SK-N-SH treated with all-trans-retinoic acid at 6 μM for 48 hours (cell line): ENCODE data around the gene AP2M1.

Source experiments
- ATAC-seq: fragments of 200-7000 bp; cut with Tn5 transposase; 3 replicates; pipeline ENCODE4 v1.9.1; 2020; ENCODE audit warnings: mild to moderate bottlenecking, moderate library complexity
- ARNTL ChIP-seq: fragments of 450-650 bp; formaldehyde crosslinking; IDR thresholded peaks from 2 replicates; pipeline ENCODE4 v1.5.0; 2020; ENCODE audit warnings: low read depth, mild to moderate bottlenecking, moderate library complexity, borderline replicate concordance
- BACH2 ChIP-seq: fragments of 250-450 bp; sonication (Bioruptor Pico); IDR thresholded peaks from 2 replicates; pipeline ENCODE4 v1.9.0; 2021; ENCODE audit warnings: mild to moderate bottlenecking, borderline replicate concordance
- CSDC2 ChIP-seq: fragments of 250-450 bp; sonication (Bioruptor Pico); IDR thresholded peaks from 2 replicates; pipeline ENCODE4 v1.5.0; 2020; ENCODE audit warnings: mild to moderate bottlenecking, moderate library complexity
- ESRRG ChIP-seq: fragments of 250-450 bp; sonication (Bioruptor Pico); IDR thresholded peaks from 2 replicates; pipeline ENCODE4 v1.6.1; 2021; ENCODE audit warnings: mild to moderate bottlenecking
- ISL1 ChIP-seq: fragments of 250-450 bp; sonication (Bioruptor Pico); IDR thresholded peaks from 2 replicates; pipeline ENCODE4 v2.1.2; 2022; ENCODE audit warnings: mild to moderate bottlenecking, moderate library complexity
- OSR1 ChIP-seq: fragments of 250-450 bp; sonication (Bioruptor Pico); IDR thresholded peaks from 2 replicates; pipeline ENCODE4 v1.8.0; 2022; ENCODE audit warnings: moderate library complexity, mild to moderate bottlenecking, inconsistent platforms
- PATZ1 ChIP-seq: fragments of 250-450 bp; sonication (Bioruptor Pico); IDR thresholded peaks from 2 replicates; pipeline ENCODE4 v1.8.0; 2020; ENCODE audit warnings: mild to moderate bottlenecking, moderate library complexity, borderline replicate concordance
- PPARA ChIP-seq: fragments of 250-450 bp; sonication (Bioruptor Pico); IDR thresholded peaks from 2 replicates; pipeline ENCODE4 v1.5.0; 2020; ENCODE audit warnings: mild to moderate bottlenecking, borderline replicate concordance
- RARB ChIP-seq: fragments of 250-450 bp; sonication (Bioruptor Pico); IDR thresholded peaks from 2 replicates; pipeline ENCODE4 v1.8.0; 2021; ENCODE audit warnings: mild to moderate bottlenecking, moderate library complexity
- TCF4 ChIP-seq: fragments of 250-450 bp; sonication (Bioruptor Pico); IDR thresholded peaks from 2 replicates; pipeline ENCODE4 v1.8.0; 2021; ENCODE audit warnings: mild to moderate bottlenecking, moderate library complexity, borderline replicate concordance
- TOX ChIP-seq: fragments of 250-450 bp; sonication (Bioruptor Pico); IDR thresholded peaks from 2 replicates; pipeline ENCODE4 v1.8.0; 2021; ENCODE audit warnings: mild to moderate bottlenecking, moderate library complexity, borderline replicate concordance
- TSHZ2 ChIP-seq: fragments of 250-450 bp; sonication (Bioruptor Pico); IDR thresholded peaks from 2 replicates; pipeline ENCODE4 v1.5.0; 2020; ENCODE audit warnings: mild to moderate bottlenecking, moderate library complexity
- ZC3H10 ChIP-seq: fragments of 250-450 bp; sonication (Bioruptor Pico); IDR thresholded peaks from 2 replicates; pipeline ENCODE4 v1.5.1; 2021; ENCODE audit warnings: mild to moderate bottlenecking, moderate library complexity
- ZFP3 ChIP-seq: fragments of 250-450 bp; sonication (Bioruptor Pico); IDR thresholded peaks from 2 replicates; pipeline ENCODE4 v1.5.0; 2020; ENCODE audit warnings: mild to moderate bottlenecking, moderate library complexity
- ZFP30 ChIP-seq: fragments of 450-650 bp; formaldehyde crosslinking; IDR thresholded peaks from 2 replicates; pipeline ENCODE4 v1.5.0; 2022; ENCODE audit warnings: mild to moderate bottlenecking, moderate library complexity
- ZNF565 ChIP-seq: fragments of 450-650 bp; formaldehyde crosslinking; conservative IDR thresholded peaks from 2 replicates; pipeline ENCODE4 v1.5.0; 2020; ENCODE audit warnings: low read depth, mild to moderate bottlenecking, moderate library complexity
- ZNF70 ChIP-seq: fragments of 450-650 bp; formaldehyde crosslinking; IDR thresholded peaks from 2 replicates; pipeline ENCODE4 v1.5.0; 2020; ENCODE audit warnings: mild to moderate bottlenecking, moderate library complexity
- ZNF8 ChIP-seq: fragments of 450-650 bp; formaldehyde crosslinking; IDR thresholded peaks from 2 replicates; pipeline ENCODE4 v1.5.0; 2020; ENCODE audit warnings: mild to moderate bottlenecking, moderate library complexity

The AP2M1 gene

GRCh38 chr3:184132945-184133344 is 41.7 kb upstream of the AP2M1 start:
- no peak for ATAC-seq
- no peak for TF ChIP-seq PATZ1 (CRISPR knock-in tag)
- no peak for TF ChIP-seq ZC3H10
- TF ChIP-seq ZNF70 (CRISPR knock-in tag) = no peak
- TF ChIP-seq ISL1 = no peak

- TF ChIP-seq ARNTL (CRISPR knock-in tag) (no peak), ZNF565 (CRISPR knock-in tag) (no peak)
- peak; percentile 84 for ATAC-seq
These were observed 40.6 kb upstream of the AP2M1 start for GRCh38 chr3:184133840-184134745.

- peak; percentile 34 for ATAC-seq
- no peak for TF ChIP-seq ZNF565 (CRISPR knock-in tag)
- TF ChIP-seq TCF4 = no peak
These were observed 39.9 kb upstream of the AP2M1 start for GRCh38 chr3:184134746-184135148.

- TF ChIP-seq ZNF70 (CRISPR knock-in tag) = no peak
- no peak for TF ChIP-seq ZC3H10
- TF ChIP-seq TSHZ2 = no peak
- no peak for TF ChIP-seq BACH2 (CRISPR knock-in tag)
- TF ChIP-seq TCF4 = no peak
- TF ChIP-seq, all 23 proteins: peak for 0
- ATAC-seq = peak; percentile 90
These were observed 39.3 kb upstream of the AP2M1 start, which contains the start of gene EIF2B5 for GRCh38 chr3:184135149-184135910. TSS of gene EIF2B5 (plus strand) at chr3:184135358. CDS start at chr3:184135386, 28 bp downstream.

- no peak for TF ChIP-seq ZFP3
- TF ChIP-seq ZNF8 (CRISPR knock-in tag) = no peak
- TF ChIP-seq OSR1 (CRISPR knock-in tag) = no peak
- TF ChIP-seq ESRRG (CRISPR knock-in tag) = no peak
- no peak for TF ChIP-seq ZFP30 (CRISPR knock-in tag)
- no peak for TF ChIP-seq TOX (CRISPR knock-in tag)
- TF ChIP-seq PPARA (CRISPR knock-in tag) = no peak
- no peak for TF ChIP-seq TSHZ2
- no peak for TF ChIP-seq BACH2 (CRISPR knock-in tag)
- no peak for TF ChIP-seq PATZ1 (CRISPR knock-in tag)
- TF ChIP-seq ARNTL (CRISPR knock-in tag) = no peak
- no peak for TF ChIP-seq RARB (CRISPR knock-in tag)
- no peak for TF ChIP-seq CSDC2 (CRISPR knock-in tag)
- no peak for TF ChIP-seq TCF4
- no peak for ATAC-seq
These were observed 38.8 kb upstream of the AP2M1 start for GRCh38 chr3:184135911-184136260.
